Caki2 (cell line): ENCODE data around the gene CHST6. TPM values are rescaled to one million over a fixed set of nuclear protein-coding genes. Genes with fewer than 3 reads are reported as not detected.

Experiments used
- total RNA-seq: library from RNA; depleted of rRNA; stranded (reverse); fragments of >200 nt; shearing (Covaris generic); gene quantifications from 2 replicates; pipeline ENCODE4 v1.2.3, GENCODE V29; 2014; ENCODE audit warnings: low replicate concordance; rRNA removed

The CHST6 gene
- total RNA-seq, 1 experiment from 2014 or later = under 0.01 TPM

Other genes starting within 250 kb of the CHST6 start
- 85.7 and 94.2 TPM in 2 replicates for gene BCAR1, start 243.8 kb downstream of the CHST6 start, total RNA-seq
- gene CFDP1, start 61.9 kb downstream of the CHST6 start, total RNA-seq = 34.9 and 64.6 TPM in 2 replicates
- 14.9 and 22.5 TPM in 2 replicates for gene TMEM170A, start 30.8 kb downstream of the CHST6 start, total RNA-seq
- gene CHST5, start 40.7 kb upstream of the CHST6 start, total RNA-seq = not detected in 2 replicates
- 23.9 and 24.8 TPM in 2 replicates for gene TMEM231, start 60.8 kb upstream of the CHST6 start, total RNA-seq
- 16.3 and 36.3 TPM in 2 replicates for gene GABARAPL2, start 70.9 kb upstream of the CHST6 start, total RNA-seq
- 47.3 and 56.2 TPM in 2 replicates for gene ADAT1, start 127.8 kb upstream of the CHST6 start, total RNA-seq
- 178 and 198 TPM in 2 replicates for gene KARS1, start 152.2 kb upstream of the CHST6 start, total RNA-seq
- 9.8 and 16.8 TPM in 2 replicates for gene TERF2IP, start 152.3 kb upstream of the CHST6 start, total RNA-seq
- not detected in 2 replicates for gene CPHXL2, start 181.6 kb upstream of the CHST6 start, total RNA-seq
- not detected in 2 replicates for gene DUXB, start 206.0 kb upstream of the CHST6 start, total RNA-seq
- gene CPHXL, start 231.0 kb upstream of the CHST6 start, total RNA-seq = not detected in 2 replicates